Keratinocyte (primary cell): Measurements from ENCODE around the gene FBXL2. TPM values are rescaled to one million over a fixed set of nuclear protein-coding genes. Genes with fewer than 3 reads are reported as not detected.

Source experiments
- DNase-seq: peaks from one replicate; pipeline ENCODE4 v3.0.0-alpha.2; 2011; ENCODE audit warnings: low read depth, missing footprints, low spot score
- FAIRE-seq: peaks from 2 replicates; lab custom pipeline; 2011; peaks lifted over from hg19 to GRCh38; lab: Jason Lieb, UNC
- H2AFZ ChIP-seq: 2 replicates; pipeline ENCODE4 v1.6.0; 2012; ENCODE audit warnings: low read length, control low read depth, inconsistent platforms; ENCODE audit not compliant: control insufficient read depth
- H3K27ac ChIP-seq: 2 replicates; pipeline ENCODE4 v1.5.1; 2011; ENCODE audit warnings: low read length; ENCODE audit not compliant: control insufficient read depth, insufficient read depth
- H3K27me3 ChIP-seq: 3 replicates; pipeline ENCODE4 v1.6.0; 2011; ENCODE audit warnings: low read length; ENCODE audit not compliant: control insufficient read depth, insufficient read depth; ENCODE audit errors: extremely low read depth
- H3K36me3 ChIP-seq, 2 experiments: 2 replicates in 1 of 2; 3 replicates in 1 of 2; pipeline ENCODE4 v1.5.1; 2011; ENCODE audit warnings: low read length in 2 of 2, mild to moderate bottlenecking in 1 of 2; ENCODE audit not compliant: control insufficient read depth in 2 of 2, insufficient read depth in 2 of 2; ENCODE audit errors: extremely low read depth in 1 of 2
- H3K4me1 ChIP-seq: 3 replicates; pipeline ENCODE4 v1.5.1; 2011; ENCODE audit warnings: low read length; ENCODE audit not compliant: control insufficient read depth, insufficient read depth; ENCODE audit errors: extremely low read depth
- H3K4me2 ChIP-seq: 3 replicates; pipeline ENCODE4 v1.6.0; 2011; ENCODE audit warnings: low read depth, low read length; ENCODE audit not compliant: control insufficient read depth, insufficient read depth; ENCODE audit errors: extremely low read depth
- H3K4me3 ChIP-seq, 3 experiments: fragments of 200-600 bp in 1 of 3; sonication (generic) in 1 of 3; 2 replicates in 2 of 3; 3 replicates in 1 of 3; pipeline ENCODE4 v1.5.1; 2011 to 2016; ENCODE audit warnings: low read length in 3 of 3, mild to moderate bottlenecking in 3 of 3, control low read depth in 2 of 3, inconsistent platforms in 1 of 3, low read depth in 1 of 3, mixed read lengths in 1 of 3, mixed run types in 1 of 3, moderate library complexity in 1 of 3; ENCODE audit not compliant: control insufficient read depth in 2 of 3, insufficient read depth in 2 of 3; ENCODE audit errors: extremely low read depth in 1 of 3
- H3K79me2 ChIP-seq: 2 replicates; pipeline ENCODE4 v1.6.0; 2012; ENCODE audit warnings: low read length; ENCODE audit not compliant: control insufficient read depth, insufficient read depth
- H3K9ac ChIP-seq: 3 replicates; pipeline ENCODE4 v1.6.0; 2011; ENCODE audit warnings: low read length; ENCODE audit not compliant: control insufficient read depth, insufficient read depth; ENCODE audit errors: extremely low read depth
- H3K9me1 ChIP-seq: 3 replicates; pipeline ENCODE4 v1.6.0; 2011; ENCODE audit warnings: low read length; ENCODE audit not compliant: control insufficient read depth, insufficient read depth; ENCODE audit errors: extremely low read depth
- H3K9me3 ChIP-seq: 2 replicates; pipeline ENCODE4 v1.5.1; 2012; ENCODE audit warnings: low read depth, low read length; ENCODE audit not compliant: control insufficient read depth
- H4K20me1 ChIP-seq: 3 replicates; pipeline ENCODE4 v1.6.0; 2011; ENCODE audit warnings: low read length; ENCODE audit not compliant: control insufficient read depth, insufficient read depth; ENCODE audit errors: extremely low read depth
- EZH2 ChIP-seq: IDR thresholded peaks from one replicate; pipeline ENCODE4 v1.6.1; 2012; ENCODE audit warnings: inconsistent platforms, mild to moderate bottlenecking, low read length, moderate library complexity
- dilution Hi-C: fragments of 300-500 bp; cut with MboI; formaldehyde crosslinking; loops from one replicate; pipeline ENCODE4 v1.7.0; 2020; ENCODE audit warnings: low sequenced_read_pairs; ENCODE audit not compliant: extremely low pct_ligation_motif_present
- polyA plus RNA-seq, 5 experiments: library from polyadenylated mRNA; depleted of rRNA in 3 of 5; stranded (reverse) in 3 of 5; stranded (forward) in 1 of 5; unstranded in 1 of 5; fragments of >200 nt; gene quantifications; 1 replicate in 1 of 5; 2 replicates in 3 of 5; 3 replicates in 1 of 5; pipeline versions ENCODE4 v1.2.1 to v1.2.3, GENCODE V29; 2011 to 2012; ENCODE audit warnings: missing spikeins in 2 of 5, low read depth in 1 of 5, low replicate concordance in 1 of 5
- small RNA-seq, 3 experiments: library from RNA; depleted of rRNA; stranded (forward); fragments of <200 nt; gene quantifications; one replicate each; pipeline ENCODE3, GENCODE V24; 2012; ENCODE audit warnings: low read depth in 3 of 3, low replicate concordance in 1 of 3; ENCODE audit not compliant: insufficient read length in 3 of 3
- TF ChIP-seq, protein P1 (sequence below), 3 experiments: IDR thresholded peaks in 1 of 3; conservative IDR thresholded peaks in 1 of 3; optimal IDR thresholded peaks in 1 of 3; 2 replicates in 2 of 3; 3 replicates in 1 of 3; pipeline versions ENCODE3 to v1.5.1; 2011; ENCODE audit warnings: low read length in 3 of 3, mild to moderate bottlenecking in 3 of 3, moderate library complexity in 2 of 3, control low read depth in 1 of 3, inconsistent platforms in 1 of 3; ENCODE audit not compliant: insufficient read depth in 2 of 3; ENCODE audit errors: extremely low read depth in 1 of 3

Gene FBXL2
- polyA plus RNA-seq, 1 donor (not counting 4 experiments of a cell fraction or from before 2014, with no cell fraction given), result 25.9 TPM

DNA sequence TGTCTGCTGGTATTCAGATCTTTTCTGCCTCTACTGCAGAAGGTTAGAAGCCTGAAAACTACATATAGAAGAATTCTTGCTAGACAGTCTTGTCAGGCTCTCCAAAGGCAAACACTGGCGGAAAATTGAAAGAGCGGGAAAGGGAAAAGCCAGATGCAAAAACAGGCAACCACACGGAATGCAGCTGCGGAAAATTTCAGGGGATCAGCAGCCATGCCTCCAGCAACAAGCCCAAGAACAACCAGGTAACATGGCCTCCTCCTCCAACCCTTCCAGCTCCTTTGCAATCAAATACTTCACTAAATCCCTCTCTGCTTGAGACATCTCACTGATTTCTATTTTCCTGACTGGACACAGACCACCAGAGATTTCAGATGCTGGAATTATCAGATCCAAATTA is 153.3 kb downstream of the FBXL2 start:
- Histone ChIP-seq H3K9me1 (peaks cover 2% of the 10 kb centered on the region), H2AFZ (no peak overlapping the region), H3K9ac (no peak overlapping the region), H3K79me2 (peaks cover 97% of the 10 kb centered on the region), H3K4me1 (peaks cover 10% of the 10 kb centered on the region), H3K27me3 (no peaks in the 10 kb centered on the region), H3K9me3 (no peaks in the 10 kb centered on the region), H3K4me3 (no peak overlapping the region), H3K36me3 (no peaks in the 10 kb centered on the region), H3K4me2 (no peak overlapping the region), H4K20me1 (peaks cover 25% of the 10 kb centered on the region), H3K27ac (no peak overlapping the region)
- dilution Hi-C loops, result no loop called here
- FAIRE-seq (no peak), DNase-seq (no peak)
- TF ChIP-seq, protein P1, sequence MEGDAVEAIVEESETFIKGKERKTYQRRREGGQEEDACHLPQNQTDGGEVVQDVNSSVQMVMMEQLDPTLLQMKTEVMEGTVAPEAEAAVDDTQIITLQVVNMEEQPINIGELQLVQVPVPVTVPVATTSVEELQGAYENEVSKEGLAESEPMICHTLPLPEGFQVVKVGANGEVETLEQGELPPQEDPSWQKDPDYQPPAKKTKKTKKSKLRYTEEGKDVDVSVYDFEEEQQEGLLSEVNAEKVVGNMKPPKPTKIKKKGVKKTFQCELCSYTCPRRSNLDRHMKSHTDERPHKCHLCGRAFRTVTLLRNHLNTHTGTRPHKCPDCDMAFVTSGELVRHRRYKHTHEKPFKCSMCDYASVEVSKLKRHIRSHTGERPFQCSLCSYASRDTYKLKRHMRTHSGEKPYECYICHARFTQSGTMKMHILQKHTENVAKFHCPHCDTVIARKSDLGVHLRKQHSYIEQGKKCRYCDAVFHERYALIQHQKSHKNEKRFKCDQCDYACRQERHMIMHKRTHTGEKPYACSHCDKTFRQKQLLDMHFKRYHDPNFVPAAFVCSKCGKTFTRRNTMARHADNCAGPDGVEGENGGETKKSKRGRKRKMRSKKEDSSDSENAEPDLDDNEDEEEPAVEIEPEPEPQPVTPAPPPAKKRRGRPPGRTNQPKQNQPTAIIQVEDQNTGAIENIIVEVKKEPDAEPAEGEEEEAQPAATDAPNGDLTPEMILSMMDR (optimal IDR thresholded peaks at IDR 0.05 in 1 of 3, IDR thresholded peaks at IDR 0.05 in 1 of 3, conservative IDR thresholded peaks at IDR 0.05 in 1 of 3; ENCODE audit: extremely low read depth in 1 of 3, insufficient read depth in 2 of 3, low read length in 3 of 3), result no peak
- TF ChIP-seq EZH2, result no peak

DNA sequence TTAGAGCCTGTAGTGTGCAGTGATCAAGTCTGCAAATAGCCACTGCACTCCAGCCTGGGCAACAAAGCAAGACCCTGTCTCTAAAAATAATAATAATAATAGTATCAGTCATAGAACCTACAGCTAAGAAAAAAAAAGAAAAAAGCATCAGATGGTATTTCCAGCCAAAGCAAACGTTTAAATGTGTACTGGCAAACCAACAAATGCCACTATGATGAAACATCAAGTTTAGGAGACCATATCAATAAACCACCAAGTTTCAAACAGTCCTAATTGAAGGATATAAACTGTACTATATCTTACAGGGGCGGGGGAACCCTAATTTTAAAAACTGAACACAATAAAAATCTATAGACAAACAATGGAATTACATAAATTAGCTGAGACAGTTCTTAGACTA is 156.6 kb downstream of the FBXL2 start:
- H3K36me3 ChIP-seq, result no peaks in the 10 kb centered on the region
- FAIRE-seq, result no peak
- no peak overlapping the region for H3K9ac ChIP-seq
- H4K20me1 ChIP-seq, result peaks cover 26% of the 10 kb centered on the region
- H3K9me1 ChIP-seq, result peaks cover 3% of the 10 kb centered on the region
- H3K79me2 ChIP-seq, result peaks cover 99% of the 10 kb centered on the region
- no peak overlapping the region for H3K4me3 ChIP-seq
- H3K9me3 ChIP-seq, result no peaks in the 10 kb centered on the region
- H3K27ac ChIP-seq, result no peak overlapping the region
- no peak overlapping the region for H3K4me2 ChIP-seq
- DNase-seq, result no peak
- no peaks in the 10 kb centered on the region for H3K27me3 ChIP-seq
- H2AFZ ChIP-seq, result no peak overlapping the region
- H3K4me1 ChIP-seq, result peaks cover 21% of the 10 kb centered on the region
- dilution Hi-C loops, result no loop called here
- TF ChIP-seq, protein P1 (optimal IDR thresholded peaks at IDR 0.05 in 1 of 3, IDR thresholded peaks at IDR 0.05 in 1 of 3, conservative IDR thresholded peaks at IDR 0.05 in 1 of 3; ENCODE audit: extremely low read depth in 1 of 3, insufficient read depth in 2 of 3, low read length in 3 of 3), result no peak
- no peak for TF ChIP-seq EZH2

Small RNA genes within 50 kb of the gene (small RNA-seq; reads per million reads assigned to genes)
- 0 reads per million in 3 experiments for gene RNU7-110P

Other genes with a start within 250 kb of the FBXL2 start
- gene GLB1, start 180.3 kb upstream of the FBXL2 start, polyA plus RNA-seq, result 51.1 to 80.2 TPM (median 60.4 TPM) in 3 replicates
- gene TMPPE, start 180.3 kb upstream of the FBXL2 start, polyA plus RNA-seq, result 1.6 to 5.7 TPM (median 2.6 TPM) in 3 replicates
- gene CRTAP, start 163.4 kb upstream of the FBXL2 start, polyA plus RNA-seq, result 121 to 170 TPM (median 152 TPM) in 3 replicates
- gene SUSD5, start 58.6 kb upstream of the FBXL2 start, polyA plus RNA-seq, result 0.03 to 0.09 TPM (median 0.05 TPM) in 3 replicates
- gene UBP1, start 163.0 kb downstream of the FBXL2 start, polyA plus RNA-seq, result 62.9 to 90.5 TPM (median 82.4 TPM) in 3 replicates